Inflammatory macrophage (primary cell): ENCODE results near the gene PPP1R12B.
"Not testable (repeated sequence)": the region's sequence is repeated elsewhere in the genome, so short reads cannot be mapped to it uniquely, and the experiment has no call there.

ENCODE experiments used
- DNase-seq, 2 donors: peaks; one replicate each; pipeline ENCODE4 v3.0.0-alpha.2; 2020 to 2022

PPP1R12B gene

DNA sequence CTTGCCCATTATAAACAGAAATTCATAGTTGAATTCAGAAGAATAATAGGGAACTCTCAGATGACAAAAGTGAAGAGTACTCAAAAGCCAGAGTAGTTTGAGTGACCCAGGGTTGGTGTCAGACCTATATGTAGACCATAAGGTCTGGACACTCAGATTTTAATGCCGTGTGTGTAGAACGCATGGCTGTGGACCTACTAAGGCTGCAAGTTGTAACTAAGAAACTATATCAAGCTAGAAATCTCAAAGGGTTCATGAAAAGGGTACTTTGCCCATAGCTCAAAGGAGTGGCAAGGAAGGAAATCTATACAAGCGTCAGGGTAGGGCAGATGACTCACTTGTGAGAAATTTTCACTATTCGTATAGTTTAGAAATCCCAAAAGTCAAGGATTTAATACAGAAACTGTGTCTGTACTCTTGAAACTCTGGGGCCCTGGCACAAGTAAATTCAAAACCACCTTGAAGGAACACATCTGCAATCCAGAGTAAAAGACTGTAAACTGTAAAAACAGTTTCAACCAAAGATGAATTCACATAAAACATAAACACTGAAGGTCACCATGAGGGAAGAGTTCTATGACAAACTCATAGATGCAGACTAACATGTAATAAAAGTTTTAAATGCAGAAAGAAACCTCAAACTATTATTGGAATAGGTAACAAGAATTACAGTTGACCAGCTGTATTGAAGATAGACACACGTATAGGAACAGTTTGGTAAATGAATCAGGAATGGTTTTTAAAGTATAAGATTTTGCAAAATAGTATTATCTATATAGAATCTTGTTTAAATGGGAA, 108.1 kb downstream of the PPP1R12B start:
- DNase-seq = not testable (repeated sequence)

DNA sequence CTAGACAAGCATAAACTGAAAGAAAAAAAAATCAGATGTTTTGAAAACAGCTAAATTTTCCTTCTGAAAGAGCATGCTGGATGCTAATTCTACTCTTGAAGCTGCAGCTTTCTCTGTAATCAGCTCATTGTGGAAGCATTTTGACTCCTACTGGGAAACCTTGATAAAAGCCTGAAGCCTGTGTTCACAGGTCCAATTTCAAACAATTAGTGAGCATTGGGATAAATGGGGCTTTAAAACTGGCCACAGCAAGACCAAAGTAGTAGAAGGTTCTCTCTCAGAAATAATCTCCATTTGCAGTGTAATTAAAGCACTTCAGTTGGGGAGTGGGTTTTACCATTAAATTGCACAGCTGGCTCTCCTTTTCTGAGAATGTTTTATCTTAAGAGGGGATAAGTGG, 110.2 kb downstream of the PPP1R12B start:
- DNase-seq = not testable (repeated sequence)

DNA sequence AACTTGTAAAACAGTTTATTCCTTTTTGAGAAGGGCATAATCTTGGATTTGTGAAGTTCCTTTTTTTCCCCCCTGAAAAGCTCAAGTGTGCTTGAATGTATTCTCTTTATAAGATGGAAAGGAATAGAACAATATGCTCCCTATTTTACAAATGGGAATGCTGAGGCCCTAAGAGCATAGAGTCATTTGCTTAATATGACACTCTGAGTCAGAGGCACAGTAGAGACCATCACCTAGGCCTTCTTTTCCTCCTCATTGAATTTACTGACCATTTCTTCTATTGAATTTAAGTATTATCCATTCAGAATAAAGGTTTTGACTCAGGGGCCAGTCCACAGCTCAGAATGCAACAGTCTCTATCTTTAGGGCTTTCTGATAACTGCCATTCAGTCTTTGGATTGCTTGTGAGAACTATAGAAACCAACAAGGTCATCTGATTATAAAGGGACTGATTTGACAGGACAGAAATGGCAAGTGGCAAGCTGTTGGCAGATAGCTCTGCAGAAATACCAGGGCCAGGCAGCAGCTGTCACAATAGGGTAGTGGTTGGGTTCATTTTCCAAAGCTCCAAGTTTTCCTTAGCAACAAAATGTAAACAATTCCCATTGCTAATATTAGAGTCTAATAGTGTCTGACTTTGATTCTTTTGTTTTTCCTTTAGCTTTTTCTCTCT, 111.1 kb downstream of the PPP1R12B start:
- not testable (repeated sequence) for DNase-seq

DNA sequence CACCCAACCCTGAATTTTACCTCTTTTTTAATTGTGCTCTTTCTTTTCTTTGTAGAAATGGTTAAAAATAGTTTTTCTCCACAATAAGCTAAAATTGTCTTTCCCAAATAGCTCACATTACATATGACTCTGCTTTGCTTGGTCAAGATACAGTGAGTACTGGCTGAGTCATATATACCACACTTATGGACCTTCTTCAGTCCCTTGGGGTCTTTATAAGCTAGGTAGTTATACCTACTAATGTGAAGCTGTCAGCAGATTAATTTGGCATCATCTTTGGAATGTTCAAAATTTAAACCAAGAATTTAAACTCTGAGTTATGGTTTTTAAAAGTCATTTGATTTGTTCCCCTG, 111.6 kb downstream of the PPP1R12B start:
- not testable (repeated sequence) for DNase-seq

DNA sequence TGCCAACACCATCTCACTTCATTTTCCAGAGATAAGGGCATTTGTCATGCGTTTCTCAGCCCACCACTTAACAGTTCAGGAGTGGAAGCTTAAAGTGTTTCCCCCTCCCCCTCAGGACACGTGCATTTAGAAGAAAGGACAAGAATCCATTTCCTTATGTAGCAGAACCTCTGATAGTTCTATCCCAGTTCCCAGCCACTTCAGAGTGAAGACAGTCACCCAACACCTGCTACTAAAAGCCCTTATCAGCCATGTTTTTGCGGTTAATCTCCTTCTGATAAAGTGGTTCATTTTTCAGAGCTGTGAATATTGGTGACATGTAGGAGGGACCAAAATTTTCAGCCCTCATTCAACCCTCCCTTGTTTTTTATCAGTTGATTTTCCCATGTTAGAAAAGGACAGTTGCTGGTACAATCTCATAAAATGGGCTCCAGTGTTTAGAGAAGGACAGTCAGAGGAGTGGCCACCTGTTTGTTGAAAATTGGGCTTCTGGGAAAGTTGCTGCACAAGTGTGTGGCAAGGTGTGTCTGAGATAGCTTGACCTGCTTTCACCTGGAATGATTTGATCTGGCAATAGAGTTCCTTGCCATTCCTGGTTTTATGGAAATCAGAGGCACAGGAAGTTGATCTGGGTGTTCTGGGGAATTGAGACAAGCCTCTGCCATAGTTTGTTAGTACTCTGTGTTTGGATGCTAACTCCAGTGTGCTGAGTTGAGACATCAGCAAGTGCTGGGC, 114.0 kb downstream of the PPP1R12B start:
- no peak for DNase-seq

DNA sequence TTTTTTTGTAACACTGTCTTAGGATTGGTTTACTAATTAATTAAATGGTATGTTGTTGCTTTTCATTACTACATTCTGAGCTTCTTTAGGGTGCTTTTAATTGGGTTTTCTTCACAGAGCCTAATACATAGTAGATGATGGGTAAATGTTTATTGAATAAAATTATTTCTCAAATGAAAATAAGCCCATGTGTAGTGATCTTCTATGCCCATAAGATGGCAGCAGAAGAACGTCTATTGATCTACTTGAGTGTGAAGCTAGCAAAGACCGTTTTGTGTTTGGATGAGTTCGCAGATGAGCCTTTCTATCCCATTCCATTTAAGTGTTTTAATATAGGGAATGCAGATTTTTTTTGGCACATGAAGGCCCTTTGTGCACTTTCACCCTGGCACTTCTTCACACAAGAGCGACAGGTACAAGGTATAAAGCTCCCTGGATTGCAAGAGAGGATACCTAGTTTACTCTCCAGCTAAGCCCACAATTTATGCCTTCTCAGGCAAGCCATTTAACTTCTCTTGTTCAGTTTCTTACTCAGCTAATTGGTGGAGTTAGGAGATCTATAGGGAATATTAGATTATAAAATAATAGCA, 115.7 kb downstream of the PPP1R12B start:
- peak; percentile 34 to 37 for DNase-seq

DNA sequence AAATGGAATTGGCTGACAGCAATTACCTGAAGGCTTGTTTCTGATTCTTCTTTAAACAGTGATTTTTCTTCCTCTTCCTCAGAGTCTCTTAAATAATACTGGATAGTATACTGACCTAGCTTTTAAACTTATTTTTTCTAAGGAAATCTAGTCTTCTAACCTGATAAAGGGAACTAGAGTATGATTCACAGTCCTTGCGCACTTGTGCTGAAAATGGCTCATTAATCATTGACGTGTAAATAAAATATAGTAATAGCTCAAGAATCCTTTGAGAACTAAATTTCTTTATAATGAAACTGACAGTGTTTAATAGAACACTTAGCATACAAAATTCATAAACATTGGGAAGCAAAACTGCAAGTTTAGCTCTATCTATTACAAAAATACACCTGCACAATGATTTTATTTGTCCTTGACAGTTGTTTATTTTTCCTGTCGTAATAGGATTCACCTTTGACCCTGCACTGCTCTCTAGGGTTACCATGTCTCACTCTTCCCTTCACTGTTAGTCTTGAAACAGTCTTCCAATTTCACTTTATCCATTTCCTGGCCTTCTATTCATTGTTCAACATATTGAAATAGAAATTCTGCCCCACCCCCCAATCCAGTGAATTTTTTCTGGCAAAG, 117.3 kb downstream of the PPP1R12B start:
- not testable (repeated sequence) for DNase-seq

DNA sequence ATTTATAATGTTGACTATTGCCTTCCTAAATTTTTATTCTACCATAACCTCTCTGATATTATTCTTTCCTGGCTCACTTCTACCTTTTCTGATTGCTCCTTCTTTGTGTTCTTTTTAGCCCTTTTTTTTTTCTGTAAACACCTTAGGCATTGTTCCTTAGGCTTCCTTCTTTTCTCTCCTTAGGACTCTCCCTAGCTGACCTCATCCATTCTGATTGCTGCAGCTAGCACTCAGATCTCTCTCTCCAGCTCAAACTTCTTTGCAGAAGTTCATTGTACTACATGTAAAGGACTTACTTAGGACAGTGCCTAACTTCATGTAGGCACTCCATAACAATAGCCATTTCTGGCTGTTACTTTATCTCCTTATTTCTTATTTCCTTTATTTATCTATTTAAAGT, 117.8 kb downstream of the PPP1R12B start:
- DNase-seq = peak in 1 of 2 donors; percentile 1

DNA sequence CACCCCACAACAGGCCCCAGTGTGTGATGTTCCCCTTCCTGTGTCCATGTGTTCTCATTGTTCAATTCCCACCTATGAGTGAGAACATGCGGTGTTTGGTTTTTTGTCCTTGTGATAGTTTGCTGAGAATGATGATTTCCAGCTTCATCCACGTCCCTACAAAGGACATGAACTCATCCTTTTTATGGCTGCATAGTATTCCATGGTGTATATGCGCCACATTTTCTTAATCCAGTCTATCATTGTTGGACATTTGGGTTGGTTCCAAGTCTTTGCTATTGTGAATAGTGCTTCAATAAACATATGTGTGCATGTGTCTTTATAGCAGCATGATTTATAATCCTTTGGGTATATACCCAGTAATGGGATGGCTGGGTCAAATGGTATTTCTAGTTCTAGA, 118.9 kb downstream of the PPP1R12B start:
- not testable (repeated sequence) for DNase-seq

DNA sequence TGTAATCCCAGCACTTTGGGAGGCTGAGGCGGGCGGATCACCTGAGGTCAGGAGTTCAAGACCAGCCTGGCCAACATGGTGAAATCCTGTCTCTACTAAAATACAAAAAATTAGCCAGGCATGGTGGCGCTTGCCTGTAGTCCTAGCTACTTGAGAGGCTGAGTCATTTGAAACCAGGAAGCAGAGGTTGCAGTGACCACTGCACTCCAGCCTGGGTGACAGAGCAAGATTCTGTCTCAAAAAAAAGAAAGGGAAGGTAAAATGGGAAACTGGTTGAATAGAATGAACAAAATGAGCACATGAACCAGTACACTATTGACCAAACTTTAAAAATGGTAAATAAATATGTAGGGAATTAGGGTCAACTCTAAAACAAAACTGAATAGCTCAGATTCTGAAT, 120.2 kb downstream of the PPP1R12B start:
- peak; percentile 75 for DNase-seq

DNA sequence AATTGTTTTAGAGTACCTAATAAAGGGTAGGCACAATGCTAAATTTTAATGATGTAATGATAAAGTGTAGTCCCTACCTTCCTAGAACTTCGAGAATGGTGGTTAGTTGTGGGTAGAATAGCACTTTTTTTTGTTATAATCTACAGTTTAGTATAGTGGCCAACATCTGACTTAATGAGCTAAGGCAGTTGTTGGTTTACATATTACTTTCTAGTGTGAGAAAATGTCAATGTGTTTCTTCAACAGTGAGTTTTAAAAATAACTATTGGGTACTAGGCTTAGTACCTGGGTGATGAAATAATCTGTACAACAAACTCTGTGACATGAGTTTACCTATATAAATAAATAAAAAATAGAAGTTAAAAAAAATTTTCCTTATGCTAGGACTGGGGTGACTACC, 120.6 kb downstream of the PPP1R12B start:
- DNase-seq = peak in 1 of 2 donors; percentile 2

DNA sequence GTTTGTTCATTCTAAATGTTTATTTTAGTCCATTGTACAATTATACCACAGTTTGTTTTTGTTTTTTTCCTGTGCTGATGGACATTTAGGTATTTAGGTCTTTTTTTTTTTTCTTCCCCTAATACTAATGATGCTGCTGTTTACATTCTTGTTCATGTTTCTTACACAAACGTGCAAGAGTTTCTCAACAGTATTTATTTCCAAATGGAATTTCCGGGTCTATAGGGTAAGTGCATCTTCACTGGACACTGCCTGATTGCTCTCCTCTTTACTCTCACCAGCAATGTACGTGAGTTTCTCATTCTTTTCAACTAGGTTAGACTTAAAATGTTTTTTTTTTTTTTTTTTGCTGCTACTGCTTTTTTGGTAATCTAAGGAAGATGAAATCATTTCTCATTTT, 122.7 kb downstream of the PPP1R12B start:
- peak in 1 of 2 donors; percentile 1 for DNase-seq

DNA sequence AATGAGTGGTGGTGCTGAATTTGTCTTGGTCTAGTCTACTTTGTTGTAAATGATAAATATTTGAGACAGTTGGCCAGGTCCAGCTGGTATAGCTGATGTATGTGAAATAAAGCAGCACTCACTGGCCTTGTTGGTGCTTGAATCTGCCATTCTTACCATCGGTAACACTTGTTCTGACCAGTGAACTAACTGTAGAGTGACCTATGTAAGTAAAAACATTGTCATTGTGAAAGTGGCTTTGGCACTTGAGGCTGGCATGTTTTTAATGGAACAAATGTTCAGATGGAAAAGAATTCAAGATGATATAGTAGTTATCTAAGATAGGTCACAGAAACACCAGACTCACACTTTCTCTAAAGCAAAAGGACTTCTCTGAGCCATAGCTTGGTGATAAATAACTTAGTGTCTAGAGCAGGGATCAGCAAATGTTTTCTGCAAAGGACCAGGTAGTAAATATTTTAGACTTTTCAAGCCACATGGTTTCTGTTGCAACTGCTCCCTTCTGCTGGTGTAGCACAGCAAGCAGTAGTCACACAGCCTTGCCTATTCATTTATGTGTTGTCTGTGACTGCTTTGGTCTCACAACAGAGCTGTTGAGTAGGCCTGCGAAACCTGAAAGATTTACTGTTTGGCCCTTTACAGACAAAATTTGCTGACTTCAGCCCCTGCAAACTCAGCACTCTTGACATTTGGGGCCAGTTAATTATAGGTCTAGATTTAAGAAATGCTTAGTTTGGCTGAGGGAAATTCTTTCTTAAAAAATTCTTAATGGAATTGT, 124.0 kb downstream of the PPP1R12B start:
- DNase-seq = peak in 1 of 2 donors; percentile 2

DNA sequence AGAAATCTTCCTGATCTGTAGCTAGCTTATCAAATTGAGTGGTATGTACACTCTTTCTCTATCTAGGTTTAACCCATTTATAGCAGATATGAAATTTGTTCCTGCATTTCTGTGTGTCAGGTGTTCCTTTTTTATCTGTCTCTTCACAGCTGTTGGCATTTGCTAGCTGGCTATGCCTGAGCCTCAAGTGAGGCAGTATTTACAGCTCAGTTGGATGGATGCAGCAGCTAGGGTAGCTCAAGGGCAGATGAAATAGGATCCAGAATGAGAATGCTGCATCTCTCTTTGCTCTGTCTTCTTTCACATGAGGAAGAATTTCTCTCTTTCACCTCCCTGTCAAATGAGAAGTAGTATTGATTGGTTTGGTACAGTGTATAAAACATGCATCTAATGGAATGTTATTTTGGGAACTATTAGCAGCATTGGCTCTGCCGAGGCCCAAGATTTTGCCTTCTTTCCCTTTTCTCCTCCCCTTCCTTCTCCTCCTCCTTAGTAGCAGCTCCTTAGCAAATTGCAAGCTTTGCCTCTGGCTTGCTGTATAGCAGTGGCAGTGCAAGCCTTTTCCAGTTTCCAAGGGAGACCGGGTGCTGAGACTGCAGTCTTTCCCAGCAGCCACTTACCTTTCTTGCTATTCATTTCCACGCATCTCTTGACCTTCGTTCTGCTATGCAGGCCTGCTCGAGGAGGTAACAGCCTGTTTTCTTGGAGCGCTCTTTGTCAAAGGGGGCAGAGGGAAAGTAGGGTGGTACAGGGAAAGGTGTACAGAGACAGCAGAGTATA, 125.0 kb downstream of the PPP1R12B start:
- DNase-seq = not testable (repeated sequence)

DNA sequence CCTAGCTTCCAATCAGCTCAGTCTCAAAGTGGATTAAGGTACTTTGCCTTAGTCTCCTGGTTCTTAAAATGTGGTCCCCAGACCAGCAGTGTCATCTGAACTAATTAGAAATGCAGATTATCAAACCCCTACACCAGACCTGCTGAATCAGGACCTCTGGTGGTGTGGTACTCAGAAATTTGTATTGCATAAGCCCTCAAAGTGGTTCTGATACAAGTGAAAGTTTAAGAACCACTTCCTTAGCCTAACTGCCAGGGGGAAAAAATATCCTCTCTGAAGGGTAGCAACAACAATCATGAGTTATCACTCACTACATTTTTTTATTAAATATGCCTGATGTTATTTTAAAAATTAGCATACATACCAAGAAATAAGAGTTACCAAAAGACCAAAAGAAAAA, 131.2 kb downstream of the PPP1R12B start:
- DNase-seq = not testable (repeated sequence)

DNA sequence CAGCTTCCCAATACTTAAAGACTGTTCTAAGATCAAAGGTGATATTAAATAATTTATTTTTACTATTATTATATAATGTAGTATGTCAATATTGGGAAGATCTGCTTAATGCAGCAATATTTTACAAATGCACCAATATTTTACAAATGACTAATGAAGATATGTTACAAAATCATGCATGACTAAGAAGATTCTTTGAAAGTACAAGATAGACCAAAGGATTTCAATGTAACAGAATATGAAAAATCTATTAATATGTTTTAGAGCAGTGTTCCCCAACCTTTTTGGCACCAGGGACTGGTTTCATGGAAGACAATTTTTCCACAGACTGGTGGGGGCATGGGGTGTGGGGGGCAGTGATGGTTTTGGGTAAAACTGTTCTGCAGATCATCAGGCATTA, 132.1 kb downstream of the PPP1R12B start:
- DNase-seq = peak in 1 of 2 donors; percentile 21

DNA sequence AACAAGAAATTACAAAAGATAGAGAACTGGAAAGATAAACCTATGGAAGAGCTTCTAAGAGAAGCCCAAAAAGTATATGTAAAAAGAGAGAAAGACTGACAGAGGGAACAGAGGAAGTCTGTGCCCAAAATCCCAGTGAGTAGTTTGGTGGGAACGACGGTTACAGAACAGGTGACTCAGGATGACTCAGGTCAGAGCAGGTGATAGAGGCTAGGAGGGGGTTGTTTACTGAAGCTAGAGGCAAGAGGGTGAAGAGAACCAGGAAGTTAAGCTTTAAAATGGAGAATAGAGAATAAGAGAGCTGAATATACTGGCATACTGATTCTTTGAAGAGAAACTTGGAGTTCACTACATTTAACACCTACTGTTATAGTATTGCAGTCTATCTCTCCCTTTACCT, 134.9 kb downstream of the PPP1R12B start:
- not testable (repeated sequence) for DNase-seq

DNA sequence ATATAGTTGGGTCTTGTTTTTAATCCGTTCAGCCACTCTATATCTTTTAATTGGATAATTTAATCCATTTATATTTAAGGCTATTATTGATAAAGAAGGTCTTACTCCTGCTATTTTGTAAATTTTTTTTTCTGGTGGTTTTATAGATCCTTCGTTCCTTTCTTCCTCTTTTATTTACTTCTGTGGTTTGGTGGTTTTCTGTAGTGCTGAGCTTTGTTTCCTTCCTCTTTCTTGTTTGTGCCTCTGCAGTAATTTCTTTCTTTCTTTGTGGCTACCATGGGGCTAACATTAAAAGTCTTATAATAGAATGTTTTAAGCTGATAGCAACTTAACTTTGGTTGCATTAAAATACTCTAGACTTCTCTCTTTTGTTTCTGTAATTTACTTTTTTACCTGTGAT, 135.5 kb downstream of the PPP1R12B start:
- peak; percentile 31 to 58 for DNase-seq

DNA sequence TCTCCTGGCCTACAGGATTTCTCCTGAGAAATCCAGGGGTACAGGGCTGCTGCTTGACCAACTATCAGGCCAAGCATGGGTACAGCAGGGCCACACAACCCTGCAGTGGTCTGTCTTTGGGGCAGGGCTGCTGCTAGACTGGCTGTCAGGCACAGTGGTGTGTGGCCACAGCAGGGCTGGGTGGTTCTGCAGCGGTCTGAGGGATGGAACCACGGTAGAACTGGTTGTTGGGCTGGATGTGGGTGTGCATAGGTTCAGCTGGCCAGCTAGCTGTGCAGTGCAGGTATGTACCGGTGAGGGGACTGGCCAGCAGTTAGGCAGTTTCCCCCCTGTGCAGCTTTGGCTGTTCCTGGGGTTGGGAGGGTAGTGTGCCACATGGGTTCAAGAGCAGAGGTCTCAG, 136.3 kb downstream of the PPP1R12B start:
- DNase-seq = not testable (repeated sequence)

DNA sequence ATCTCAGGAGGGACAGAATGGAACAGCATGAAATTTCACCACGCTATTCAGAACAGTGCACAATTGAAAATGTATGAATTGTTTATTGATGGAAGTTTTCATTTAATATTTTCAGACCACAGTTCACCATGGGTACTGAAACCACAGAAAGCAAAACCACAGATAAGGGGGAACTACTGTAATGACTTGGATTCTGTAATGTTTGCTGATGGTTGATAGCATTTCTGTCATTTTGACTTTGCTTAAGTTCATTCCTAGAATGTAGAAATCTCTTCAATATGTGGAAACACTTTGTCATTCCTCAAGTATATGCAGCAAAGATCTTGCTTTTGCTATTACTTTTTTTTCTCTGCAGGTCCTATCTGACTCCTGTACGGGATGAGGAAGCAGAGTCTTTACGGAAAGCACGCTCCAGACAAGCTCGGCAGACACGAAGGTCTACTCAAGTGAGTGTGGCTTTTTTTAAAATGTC, 139.7 kb downstream of the PPP1R12B start:
- DNase-seq = peak; percentile 25 to 32

DNA sequence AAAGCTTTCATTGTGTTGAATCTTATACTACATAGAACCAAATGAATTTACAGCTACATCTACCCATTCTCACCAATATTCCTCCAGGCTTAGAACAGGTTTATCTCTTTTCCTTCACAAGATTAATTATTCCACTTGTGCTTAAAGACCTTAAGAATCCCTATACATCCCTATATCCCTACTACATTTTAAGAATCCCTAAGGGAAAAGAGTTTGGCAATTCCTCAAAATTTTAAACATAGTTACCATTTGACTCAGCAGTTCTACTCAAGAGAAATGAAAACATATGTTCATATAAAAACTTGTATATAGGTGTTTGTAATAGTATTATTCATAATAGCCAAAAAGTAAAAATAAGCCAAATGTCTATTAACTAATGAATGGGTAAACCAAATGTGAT, 140.6 kb downstream of the PPP1R12B start:
- not testable (repeated sequence) for DNase-seq
